Measurements from ENCODE around the gene GNG2. TPM values are rescaled to one million over a fixed set of nuclear protein-coding genes. Genes with fewer than 3 reads are reported as not detected.

GNG2 gene
- total RNA-seq, 6 experiments from 2014 or later = 2.4 to 6.0 (median 2.8) TPM

DNA sequence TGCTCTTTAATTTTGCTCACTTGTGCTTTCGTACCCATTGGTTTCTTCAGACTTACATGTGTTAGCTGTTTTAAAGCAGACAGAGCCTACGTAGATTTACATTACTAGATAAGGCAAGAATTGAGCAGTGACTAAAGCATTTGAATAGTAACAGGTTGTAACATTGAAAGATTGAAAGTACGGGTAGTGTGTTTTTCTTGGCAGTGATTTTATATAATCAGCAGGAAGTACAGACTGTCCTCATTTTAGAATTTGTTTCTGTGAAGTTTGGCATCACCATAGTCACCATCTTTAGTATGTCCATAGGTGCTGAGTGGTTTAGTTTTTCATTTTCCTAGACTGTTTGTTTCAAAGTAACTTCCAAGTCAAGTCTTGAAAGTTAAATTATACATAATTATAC, 142.9 kb downstream of the GNG2 start:
- Mint-ChIP-seq H3K27ac (peak overlapping the region; percentile 18; the same call in 1 of the 2 replicates), H3K9me3 (no peaks in the 10 kb centered on the region), H3K36me3 (ENCODE audit: low read depth) (peaks cover 54% of the 10 kb centered on the region), H3K4me3 (no peak overlapping the region), H3K27me3 (ENCODE audit: insufficient read depth) (no peaks in the 10 kb centered on the region; the same call in 1 of the 2 replicates), H3K4me1 (ENCODE audit: low read depth) (peaks cover 46% of the 10 kb centered on the region)
- no peak for DNase-seq
- TF ChIP-seq, protein P1, sequence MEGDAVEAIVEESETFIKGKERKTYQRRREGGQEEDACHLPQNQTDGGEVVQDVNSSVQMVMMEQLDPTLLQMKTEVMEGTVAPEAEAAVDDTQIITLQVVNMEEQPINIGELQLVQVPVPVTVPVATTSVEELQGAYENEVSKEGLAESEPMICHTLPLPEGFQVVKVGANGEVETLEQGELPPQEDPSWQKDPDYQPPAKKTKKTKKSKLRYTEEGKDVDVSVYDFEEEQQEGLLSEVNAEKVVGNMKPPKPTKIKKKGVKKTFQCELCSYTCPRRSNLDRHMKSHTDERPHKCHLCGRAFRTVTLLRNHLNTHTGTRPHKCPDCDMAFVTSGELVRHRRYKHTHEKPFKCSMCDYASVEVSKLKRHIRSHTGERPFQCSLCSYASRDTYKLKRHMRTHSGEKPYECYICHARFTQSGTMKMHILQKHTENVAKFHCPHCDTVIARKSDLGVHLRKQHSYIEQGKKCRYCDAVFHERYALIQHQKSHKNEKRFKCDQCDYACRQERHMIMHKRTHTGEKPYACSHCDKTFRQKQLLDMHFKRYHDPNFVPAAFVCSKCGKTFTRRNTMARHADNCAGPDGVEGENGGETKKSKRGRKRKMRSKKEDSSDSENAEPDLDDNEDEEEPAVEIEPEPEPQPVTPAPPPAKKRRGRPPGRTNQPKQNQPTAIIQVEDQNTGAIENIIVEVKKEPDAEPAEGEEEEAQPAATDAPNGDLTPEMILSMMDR (IDR thresholded peaks at IDR 0.05) = no peak

DNA sequence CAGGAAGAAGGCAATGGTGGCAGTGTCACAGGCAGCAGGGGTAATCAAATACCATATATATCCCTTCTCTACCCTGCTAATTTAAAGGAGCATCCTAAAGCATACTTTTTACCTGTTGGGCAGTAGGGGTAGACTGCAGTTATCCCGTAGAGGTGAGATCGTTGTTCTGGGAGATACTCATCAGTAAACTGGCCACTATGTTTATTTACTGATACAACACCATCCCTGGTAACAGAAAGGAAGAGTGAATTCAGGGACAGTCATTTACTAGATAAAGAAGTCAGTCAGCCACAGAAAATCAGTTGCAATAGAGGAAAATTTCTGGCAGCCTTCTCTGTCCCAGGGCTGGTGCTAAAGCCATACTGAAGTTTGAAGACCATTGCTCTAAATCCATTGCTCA, 145.2 kb downstream of the GNG2 start:
- Mint-ChIP-seq H3K4me3 (no peak overlapping the region), H3K27me3 (ENCODE audit: insufficient read depth) (no peaks in the 10 kb centered on the region; the same call in 1 of the 2 replicates), H3K36me3 (ENCODE audit: low read depth) (peaks cover 48% of the 10 kb centered on the region), H3K9me3 (no peaks in the 10 kb centered on the region), H3K4me1 (ENCODE audit: low read depth) (peaks cover 23% of the 10 kb centered on the region), H3K27ac (no peak overlapping the region)
- no peak for DNase-seq
- TF ChIP-seq, protein P1 (IDR thresholded peaks at IDR 0.05) = no peak

DNA sequence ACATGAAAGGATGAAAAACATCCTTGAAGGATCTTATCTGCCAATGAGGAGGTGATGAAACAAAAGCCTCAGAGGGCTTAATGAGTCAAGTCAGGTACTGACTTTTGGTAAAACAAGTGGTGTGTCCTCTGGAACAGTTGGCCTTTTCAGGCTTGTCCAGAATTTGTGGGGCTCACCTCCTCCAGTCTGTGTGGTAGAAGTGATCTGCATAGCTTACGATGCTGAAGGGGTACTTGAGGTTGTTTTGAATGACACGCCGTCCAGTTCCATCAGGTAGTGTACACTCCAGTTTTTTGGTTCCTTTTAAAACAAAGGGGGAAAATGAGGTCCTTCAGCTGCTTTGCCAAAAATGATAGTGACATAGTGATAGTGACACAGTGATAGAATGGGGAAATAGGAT, 145.9 kb downstream of the GNG2 start:
- Mint-ChIP-seq H3K4me1 (ENCODE audit: low read depth) (peaks cover 16% of the 10 kb centered on the region), H3K36me3 (ENCODE audit: low read depth) (peaks cover 56% of the 10 kb centered on the region), H3K9me3 (no peaks in the 10 kb centered on the region), H3K4me3 (no peak overlapping the region), H3K27me3 (ENCODE audit: insufficient read depth) (no peaks in the 10 kb centered on the region; the same call in 1 of the 2 replicates), H3K27ac (peak overlapping the region; percentile 48)
- DNase-seq = no peak
- TF ChIP-seq, protein P1 (IDR thresholded peaks at IDR 0.05) = no peak

DNA sequence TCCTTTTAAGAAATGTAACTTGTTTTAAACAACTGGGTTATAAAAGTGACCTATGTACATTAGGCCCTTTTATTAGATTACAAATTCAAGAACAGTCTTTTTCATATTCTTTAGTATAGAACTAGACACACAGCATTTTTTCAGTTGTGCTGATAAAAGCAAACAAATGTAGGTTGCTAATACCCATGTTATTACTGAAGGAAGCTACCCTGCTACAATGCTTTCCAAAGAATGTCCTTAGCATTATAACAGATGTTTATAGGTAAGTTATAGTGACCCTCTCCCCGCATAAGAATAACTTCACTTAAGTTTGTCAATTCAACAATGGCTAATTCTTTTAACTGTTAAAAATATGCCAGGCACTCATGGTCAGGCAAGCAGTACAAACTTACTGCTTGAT, 146.8 kb downstream of the GNG2 start:
- H3K9me3 Mint-ChIP-seq = no peaks in the 10 kb centered on the region
- H3K27ac Mint-ChIP-seq = no peak overlapping the region
- no peak overlapping the region for H3K4me3 Mint-ChIP-seq
- no peak for DNase-seq
- no peaks in the 10 kb centered on the region; the same call in 1 of the 2 replicates for H3K27me3 Mint-ChIP-seq (ENCODE audit: insufficient read depth)
- peaks cover 12% of the 10 kb centered on the region; the same call in 1 of the 2 replicates for H3K4me1 Mint-ChIP-seq (ENCODE audit: low read depth)
- peaks cover 61% of the 10 kb centered on the region for H3K36me3 Mint-ChIP-seq (ENCODE audit: low read depth)
- TF ChIP-seq, protein P1 (IDR thresholded peaks at IDR 0.05) = no peak

DNA sequence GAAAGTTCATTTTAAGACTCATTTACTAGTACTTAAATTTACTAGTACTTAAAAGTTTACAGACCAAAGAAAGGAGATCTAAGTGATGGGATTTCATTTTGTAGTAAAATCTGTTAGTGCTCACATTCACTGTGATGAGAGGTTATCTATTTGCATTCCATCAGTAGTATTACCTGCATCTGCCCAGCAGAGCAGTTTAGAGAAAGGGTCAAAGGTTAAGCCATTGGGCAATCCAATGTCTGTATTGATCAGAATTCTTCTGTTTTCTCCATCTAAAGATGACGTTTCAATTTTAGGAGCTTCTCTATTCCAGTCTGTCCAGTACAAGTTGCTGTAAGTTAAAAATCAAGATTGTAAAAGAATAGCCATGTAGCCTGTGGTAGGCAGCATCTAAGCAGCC, 147.2 kb downstream of the GNG2 start:
- no peak overlapping the region for H3K27ac Mint-ChIP-seq
- DNase-seq = no peak
- TF ChIP-seq, protein P1 (IDR thresholded peaks at IDR 0.05) = no peak
- H3K9me3 Mint-ChIP-seq = no peaks in the 10 kb centered on the region
- peaks cover 8% of the 10 kb centered on the region; the same call in 1 of the 2 replicates for H3K4me1 Mint-ChIP-seq (ENCODE audit: low read depth)
- H3K27me3 Mint-ChIP-seq (ENCODE audit: insufficient read depth) = no peaks in the 10 kb centered on the region
- H3K36me3 Mint-ChIP-seq (ENCODE audit: low read depth) = peaks cover 60% of the 10 kb centered on the region
- no peak overlapping the region for H3K4me3 Mint-ChIP-seq

DNA sequence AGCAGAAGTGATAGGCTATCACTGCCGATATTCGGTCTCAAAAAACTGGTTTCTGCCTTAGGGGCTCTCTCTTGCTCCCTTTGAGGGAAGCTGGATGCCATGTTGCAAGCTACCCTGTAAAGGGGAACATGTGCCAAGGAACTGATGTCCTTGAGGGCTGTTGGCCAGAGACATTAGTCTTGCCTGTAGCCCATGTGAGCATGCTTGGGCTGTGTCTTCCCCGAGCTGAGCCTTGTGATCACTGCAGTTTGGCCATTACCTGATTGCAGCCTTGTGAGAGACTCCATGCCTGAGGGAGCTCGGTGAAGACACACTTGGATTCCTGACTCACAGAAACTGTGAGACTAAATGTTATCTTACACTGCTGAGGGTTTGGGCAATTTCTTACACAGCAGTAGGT, 147.7 kb downstream of the GNG2 start:
- Mint-ChIP-seq H3K27me3 (ENCODE audit: insufficient read depth) (no peaks in the 10 kb centered on the region), H3K4me1 (ENCODE audit: low read depth) (peaks cover 3% of the 10 kb centered on the region; the same call in 1 of the 2 replicates), H3K9me3 (no peaks in the 10 kb centered on the region), H3K36me3 (ENCODE audit: low read depth) (peaks cover 56% of the 10 kb centered on the region), H3K27ac (no peak overlapping the region), H3K4me3 (no peak overlapping the region)
- no peak for DNase-seq
- TF ChIP-seq, protein P1 (IDR thresholded peaks at IDR 0.05) = no peak

Measured in HFFc6 (cell line).